HG03064 (cell line): ENCODE measurements around the gene SHLD2.
"Not testable (repeated sequence)": the region's sequence is repeated elsewhere in the genome, so short reads cannot be mapped to it uniquely, and the experiment has no call there.

Source experiments
- ATAC-seq: cut with Tn5 transposase; IDR thresholded peaks from one replicate; pipeline ENCODE4 v1.9.1; 2021; ENCODE audit warnings: low read depth; ENCODE audit not compliant: unreplicated experiment

SHLD2 gene

DNA sequence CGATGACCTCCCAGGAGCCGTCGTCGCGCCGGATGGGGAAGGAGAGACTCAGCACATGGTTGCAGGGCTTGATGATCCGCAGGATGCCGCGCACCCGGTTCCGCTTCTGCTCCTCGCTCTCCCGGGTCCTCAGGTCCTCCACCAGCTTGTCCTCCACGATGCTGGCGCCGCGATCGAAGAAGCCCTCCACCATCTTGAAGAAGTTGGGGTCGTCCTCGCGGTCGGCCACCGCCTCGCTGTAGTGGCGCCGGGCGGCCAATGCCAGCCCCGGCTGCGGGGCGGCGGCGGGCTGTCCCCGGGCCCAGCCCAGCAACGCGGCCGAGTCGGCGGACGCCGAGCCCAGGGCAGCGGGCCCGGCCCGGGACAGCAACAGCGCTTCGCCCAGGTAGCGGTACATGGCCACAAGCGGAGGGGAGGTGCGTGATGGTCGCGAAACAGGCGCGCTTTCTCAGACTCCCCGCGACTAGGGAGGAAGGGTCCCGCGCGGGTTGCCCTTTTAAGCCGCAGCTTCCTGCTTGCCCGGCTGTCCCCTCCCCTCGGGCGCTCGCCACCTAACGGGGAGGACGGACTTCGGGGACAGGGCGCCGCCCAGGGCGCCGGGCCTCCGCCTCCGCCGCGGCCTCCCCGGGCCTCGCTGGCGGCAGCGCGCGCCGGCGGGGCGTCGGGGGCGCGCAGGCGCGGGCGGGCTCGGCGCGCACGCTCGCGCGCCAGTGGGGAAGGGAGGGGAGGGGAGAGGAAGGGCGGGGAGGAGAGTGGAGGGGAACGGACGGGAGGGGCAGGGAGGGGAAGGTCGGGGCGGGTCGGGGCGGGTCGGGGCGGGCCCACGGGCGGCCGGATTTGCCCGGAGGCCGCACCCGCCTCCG lies at the start of gene SHLD2, which contains the start of gene GLUD1:
Gene SHLD2 (plus strand): TSS at position 834 of the 863 bp plus-strand sequence. CDS start 56,149 bp downstream, outside the sequence.
Gene GLUD1 (minus strand): TSS at position 471 of the 863 bp plus-strand sequence. CDS start 74 bp downstream, at position 397.
- ATAC-seq, result peak; percentile 58

GRCh38 chr10:87045434-87045938 lies 49.5 kb upstream of the SHLD2 start:
- no peak for ATAC-seq

GRCh38 chr10:87053111-87053510 lies 41.9 kb upstream of the SHLD2 start:
- ATAC-seq, result no peak

GRCh38 chr10:87053577-87054181 lies 41.3 kb upstream of the SHLD2 start:
- ATAC-seq, result no peak

DNA sequence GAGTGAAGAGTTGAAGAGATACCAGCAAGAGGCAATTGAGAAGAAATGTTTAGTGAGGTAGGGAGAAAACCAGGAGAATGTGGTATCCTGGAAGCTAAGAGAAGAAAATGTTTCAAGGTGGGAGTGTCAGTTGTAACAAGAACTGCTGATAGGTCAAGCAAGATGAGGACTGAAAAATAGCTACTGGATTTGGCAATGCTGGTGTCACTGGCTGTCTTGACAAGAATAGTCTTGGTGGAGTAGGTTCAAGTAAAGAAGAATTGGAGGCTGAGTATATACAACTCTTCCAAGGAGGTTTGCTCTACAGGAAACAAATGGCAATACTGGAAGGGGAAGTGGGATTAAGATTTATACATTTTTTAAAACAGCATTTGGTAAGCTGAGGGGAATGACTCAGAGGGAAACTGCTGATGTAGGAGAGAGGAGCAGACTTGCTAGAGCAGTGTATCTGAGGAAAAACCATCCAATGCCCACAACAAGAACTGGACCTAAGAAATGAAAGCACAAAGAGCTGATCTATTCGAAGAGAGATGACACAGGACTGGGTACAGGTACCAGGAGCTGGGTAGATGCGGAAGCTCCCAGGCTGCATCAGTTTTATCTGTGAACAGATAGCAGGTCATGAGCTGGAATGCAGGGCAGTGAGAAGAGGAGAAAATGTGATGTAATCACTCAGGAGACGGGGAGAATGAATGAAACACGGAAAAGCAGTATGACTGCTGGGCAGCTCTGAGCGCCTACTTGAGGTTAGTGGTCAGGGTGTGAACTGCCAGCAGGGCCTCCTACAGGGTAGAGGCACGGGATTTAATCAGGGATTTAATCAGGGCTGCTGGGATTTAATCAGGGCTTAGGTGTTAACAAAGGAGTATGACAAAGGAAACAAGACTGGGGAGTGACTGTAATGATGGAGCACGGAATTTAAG lies 40.4 kb upstream of the SHLD2 start:
- ATAC-seq, result no peak

DNA sequence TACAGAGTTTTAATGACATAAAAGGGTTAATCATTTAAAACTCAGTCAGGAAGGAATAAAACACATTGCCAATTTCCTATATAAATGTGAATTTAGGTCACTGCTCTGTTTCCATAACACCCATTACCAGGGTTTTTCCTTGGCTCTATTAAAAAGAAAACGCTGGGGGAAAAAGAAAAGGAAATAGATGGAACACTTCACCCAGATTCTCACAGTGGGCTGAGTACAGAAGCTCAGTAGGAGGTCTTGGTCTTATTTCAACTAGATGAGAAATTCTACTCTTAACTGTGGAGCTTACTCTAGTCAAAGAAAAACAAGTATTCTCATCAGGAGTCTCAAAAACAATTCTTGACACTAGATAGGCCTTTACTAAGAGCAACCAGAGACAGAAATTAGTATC lies 36.8 kb upstream of the SHLD2 start:
- ATAC-seq, result no peak

DNA sequence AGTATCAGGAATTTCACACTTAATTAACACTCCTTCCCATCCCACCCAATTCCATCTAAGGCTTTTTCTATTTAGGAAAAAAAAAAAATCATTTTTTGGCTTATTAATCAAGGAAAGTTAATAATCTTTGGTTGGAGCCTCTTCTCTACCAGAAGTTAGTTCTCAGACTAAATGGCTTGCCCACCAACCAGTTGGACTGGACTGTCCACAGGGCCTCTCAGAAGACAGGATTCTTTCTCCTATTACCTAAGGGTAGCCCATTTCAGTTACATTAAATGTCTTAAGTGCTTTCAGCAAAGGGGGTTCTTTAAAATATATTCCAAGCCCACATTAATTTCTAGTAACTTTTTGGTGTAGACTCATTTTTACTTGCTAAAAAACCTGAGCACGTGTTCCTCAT lies 35.6 kb upstream of the SHLD2 start:
- ATAC-seq, result no peak

DNA sequence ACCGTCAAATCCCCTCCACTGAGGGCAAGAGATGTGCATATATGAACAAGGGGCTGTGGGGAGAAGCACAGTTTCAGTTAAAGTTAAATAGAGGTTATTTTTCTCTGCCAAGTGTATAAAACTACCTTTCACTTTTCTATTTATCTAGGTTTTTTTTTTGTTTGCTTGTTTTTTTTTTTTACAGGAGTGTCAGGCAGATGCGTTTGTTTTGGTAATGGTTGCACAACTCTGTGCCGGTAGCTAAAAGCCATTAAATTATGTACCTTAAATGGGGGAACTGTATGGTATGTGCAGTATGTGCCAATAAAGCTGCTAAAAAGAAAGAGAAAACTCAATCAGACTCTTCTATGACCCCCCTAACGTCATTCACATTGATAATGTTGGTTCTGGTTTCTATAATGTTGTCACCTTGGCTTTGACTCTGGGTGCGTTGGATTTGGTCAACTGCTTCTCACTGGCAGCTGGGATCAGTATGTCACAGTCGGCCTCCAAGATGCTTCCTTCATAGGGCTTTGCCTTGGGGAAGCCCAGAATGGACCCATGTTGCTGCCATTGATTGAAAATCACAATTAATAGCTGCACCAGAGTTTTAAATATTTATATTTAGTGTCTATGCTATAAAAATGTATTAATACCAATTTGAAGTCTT lies 34.6 kb upstream of the SHLD2 start:
- no peak for ATAC-seq

GRCh38 chr10:87064651-87065050 lies 30.4 kb upstream of the SHLD2 start:
- ATAC-seq, result no peak

DNA sequence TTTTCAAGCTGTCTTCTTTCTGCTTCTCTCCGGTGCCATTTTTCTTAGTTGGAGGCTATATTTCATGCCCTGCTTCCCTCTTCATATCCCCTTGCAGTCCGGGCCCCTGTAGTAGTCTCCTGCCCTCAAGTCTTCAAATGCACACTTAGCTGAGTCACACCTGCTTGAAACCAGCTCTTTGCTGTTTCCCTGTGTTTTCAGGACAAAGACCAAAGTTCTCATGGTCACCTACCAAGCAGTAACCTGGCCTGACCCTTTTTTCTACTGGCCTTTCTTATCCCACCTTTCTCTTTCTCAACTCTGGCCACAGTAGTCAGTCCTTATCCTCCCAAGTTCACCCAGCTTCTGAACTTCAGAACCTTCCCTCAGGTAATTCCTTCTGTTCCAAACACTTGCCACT lies 28.8 kb upstream of the SHLD2 start:
- no peak for ATAC-seq

DNA sequence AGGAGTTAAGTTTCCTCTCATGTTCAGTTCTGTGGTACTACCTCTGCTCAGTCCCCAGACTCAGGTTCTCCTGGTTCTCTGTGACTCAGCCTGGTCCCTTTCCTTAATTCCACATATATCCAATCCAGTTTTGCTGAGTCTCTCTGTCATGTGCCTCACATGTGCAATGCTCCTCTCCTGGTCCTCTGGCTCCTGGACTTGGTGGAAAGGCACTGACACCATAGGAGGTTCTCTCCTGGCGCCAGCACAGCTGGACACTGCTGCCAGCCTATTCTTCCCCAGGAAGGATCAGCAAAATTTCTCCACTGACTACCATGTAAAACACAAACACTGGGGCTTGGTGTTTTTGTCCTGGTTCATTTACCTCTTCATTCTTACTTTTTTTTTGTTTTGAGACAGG lies 28.1 kb upstream of the SHLD2 start:
- ATAC-seq, result no peak

DNA sequence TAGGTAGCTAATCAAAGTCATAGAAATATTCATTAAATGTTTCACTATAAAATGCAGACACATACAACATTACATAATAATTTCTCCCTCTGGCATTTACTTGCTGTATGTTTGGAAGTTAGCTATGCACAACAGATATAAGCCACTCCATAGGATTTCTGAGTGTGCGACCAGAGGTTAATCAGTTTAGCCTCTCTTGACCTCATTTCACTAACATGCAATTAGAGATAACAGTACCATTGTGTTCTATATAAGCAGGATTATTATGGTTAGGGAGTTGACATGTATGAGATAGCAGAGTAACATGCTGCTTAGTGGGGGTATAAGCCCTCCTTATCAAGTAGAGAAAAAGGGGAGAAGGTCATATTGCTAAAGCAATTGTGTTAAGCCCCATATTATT lies 26.7 kb upstream of the SHLD2 start:
- ATAC-seq, result no peak

DNA sequence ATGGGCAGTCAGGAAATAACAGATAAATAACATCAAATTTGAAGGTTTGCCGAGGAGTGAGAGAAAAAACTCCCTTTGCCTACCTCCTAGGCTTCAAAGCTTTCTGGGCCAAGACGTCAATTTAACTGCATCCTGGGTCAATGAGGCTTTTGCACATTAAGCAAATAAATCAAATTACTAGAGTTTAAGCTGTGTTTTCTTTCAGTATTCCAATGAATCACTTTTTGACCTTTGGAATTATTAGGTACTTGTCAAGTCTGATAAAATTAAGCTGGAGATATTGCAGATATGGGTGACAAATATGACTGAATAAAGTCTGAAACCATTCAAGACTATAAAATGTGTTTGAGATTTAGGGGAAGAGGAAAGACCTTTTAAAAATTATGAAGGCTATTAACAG lies 22.6 kb upstream of the SHLD2 start:
- no peak for ATAC-seq

GRCh38 chr10:87076421-87076820 lies 18.6 kb upstream of the SHLD2 start:
- not testable (repeated sequence) for ATAC-seq

- ATAC-seq, result no peak
Measured at GRCh38 chr10:87079106-87079836, 15.7 kb upstream of the SHLD2 start.

GRCh38 chr10:87080621-87081020 lies 14.4 kb upstream of the SHLD2 start:
- not testable (repeated sequence) for ATAC-seq

GRCh38 chr10:87081574-87081973 lies 13.4 kb upstream of the SHLD2 start:
- ATAC-seq, result not testable (repeated sequence)

GRCh38 chr10:87082219-87082618 lies 12.8 kb upstream of the SHLD2 start:
- ATAC-seq, result not testable (repeated sequence)

GRCh38 chr10:87083576-87084290 lies 11.3 kb upstream of the SHLD2 start:
- peak; percentile 20 for ATAC-seq
